A673 (cell line): Measurements from ENCODE around the gene SOX15.

Experiments
- CTCF ChIP-seq: fragments of 300-800, 200-600 bp; sonication (generic); conservative IDR thresholded peaks from 2 replicates; pipeline ENCODE4 v1.5.1; 2017; ENCODE audit warnings: low read depth, mild to moderate bottlenecking, antibody characterized with exemption, low read length, moderate library complexity, mixed read lengths
- EZH2 ChIP-seq: fragments of 200-600 bp; sonication (generic); IDR thresholded peaks from 2 replicates; pipeline ENCODE4 v1.6.1; 2017; ENCODE audit warnings: borderline replicate concordance, low read depth, mild to moderate bottlenecking, mixed read lengths, antibody characterized with exemption, low read length; ENCODE audit not compliant: poor library complexity, severe bottlenecking

GRCh38 chr17:7632492-7632894 lies 42.6 kb upstream of the SOX15 start:
- peak; percentile 59 for TF ChIP-seq CTCF
- TF ChIP-seq EZH2: no peak
